CD4-positive, alpha-beta T cell treated with Interleukin-4 for 1 hour (primary cell): ENCODE results near the gene NARF.
"Not testable (repeated sequence)": the region's sequence is repeated elsewhere in the genome, so short reads cannot be mapped to it uniquely, and the experiment has no call there.

Experiments used
- DNase-seq, 2 donors: peaks; one replicate each; pipeline ENCODE4 v3.0.0-alpha.2; 2020 to 2022

Gene NARF

GRCh38 chr17:82449131-82449882 lies 9.2 kb upstream of the NARF start:
- peak; percentile 82 to 91 for DNase-seq

- peak in 1 of 2 donors; percentile 29 for DNase-seq
Observed at GRCh38 chr17:82449883-82450356, 8.6 kb upstream of the NARF start.

- peak; percentile 92 to 94 for DNase-seq
Observed at GRCh38 chr17:82450357-82451106, 8.0 kb upstream of the NARF start, which contains the start of gene CYBC1. Gene CYBC1, minus strand, starts transcription at chr17:82450752. Its CDS starts 1,498 bp downstream, at chr17:82449254.

- DNase-seq, result no peak
Observed at GRCh38 chr17:82452162-82452561, 6.4 kb upstream of the NARF start.

- DNase-seq, result not testable (repeated sequence)
Observed at GRCh38 chr17:82453151-82453550, 5.4 kb upstream of the NARF start.

DNA sequence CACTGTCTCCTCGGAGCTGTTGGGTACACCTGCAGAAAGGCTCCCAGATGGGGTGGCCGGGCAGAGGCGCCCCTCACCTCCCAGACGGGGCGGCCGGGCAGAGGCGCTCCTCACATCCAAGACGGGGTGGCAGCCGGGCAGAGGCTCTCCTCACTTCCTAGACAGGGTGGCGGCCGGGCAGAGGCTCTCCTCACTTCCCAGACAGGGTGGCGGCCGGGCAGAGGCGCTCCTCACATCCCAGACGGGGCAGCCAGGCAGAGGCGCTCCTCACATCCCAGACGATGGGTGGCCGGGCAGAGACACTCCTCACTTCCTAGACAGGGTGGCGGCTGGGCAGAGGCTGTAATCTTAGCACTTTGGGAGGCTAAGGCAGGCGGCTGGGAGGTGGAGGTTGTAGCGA lies 4.8 kb upstream of the NARF start:
- not testable (repeated sequence) for DNase-seq

- no peak for DNase-seq
Observed at GRCh38 chr17:82457073-82457928, 1.2 kb upstream of the NARF start.

GRCh38 chr17:82457929-82458178 lies 687 bp upstream of the NARF start:
- peak in 1 of 2 donors; percentile 96 for DNase-seq

DNA sequence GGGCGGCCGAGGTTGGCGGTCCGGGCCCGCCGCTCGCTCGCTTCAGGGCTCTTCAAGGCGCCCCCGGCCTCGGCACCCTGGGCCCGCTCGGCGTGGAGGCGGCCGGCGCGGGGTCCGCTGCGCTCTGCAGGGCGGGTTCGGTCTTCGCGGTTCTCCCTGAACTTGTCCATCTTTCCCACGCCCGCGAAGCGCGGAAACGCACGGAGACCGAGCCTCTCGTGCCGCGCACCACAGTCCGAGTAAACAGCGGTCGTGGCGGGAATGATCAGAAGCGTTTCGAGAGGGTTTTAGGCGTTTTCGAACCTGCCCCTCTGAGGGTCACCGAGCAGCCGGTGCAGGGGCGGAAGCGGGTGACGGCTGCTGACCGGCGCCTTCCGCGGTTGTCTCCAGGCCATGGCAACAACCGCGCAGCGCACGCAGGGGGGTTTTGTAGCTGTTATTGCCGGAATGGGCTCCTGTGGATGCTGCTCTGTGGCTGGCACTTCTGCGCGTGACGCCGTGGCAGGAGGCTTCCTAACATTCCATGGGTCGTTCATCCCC lies 414 bp downstream of the NARF start:
- DNase-seq, result peak; percentile 35 to 47

DNA sequence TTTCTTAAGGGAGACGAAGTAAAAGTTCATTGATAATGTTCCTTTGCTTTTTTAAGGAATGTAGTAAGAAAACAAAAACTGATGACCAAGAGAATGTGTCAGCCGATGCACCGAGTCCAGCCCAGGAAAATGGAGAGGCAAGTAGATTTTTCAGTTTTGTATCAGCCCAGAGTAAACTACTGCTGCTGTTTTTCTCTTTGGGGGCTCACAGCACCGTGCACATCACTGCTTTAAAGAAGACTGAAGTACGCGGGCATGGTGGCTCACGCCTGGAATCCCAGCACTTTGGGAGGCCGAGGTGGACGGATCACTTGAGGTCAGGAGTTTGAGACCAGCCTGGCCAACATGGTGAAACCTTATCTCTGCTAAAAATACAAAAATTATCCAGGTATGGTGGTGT lies 1.4 kb downstream of the NARF start:
- not testable (repeated sequence) for DNase-seq

GRCh38 chr17:82461827-82462524 lies 3.4 kb downstream of the NARF start:
- no peak for DNase-seq

DNA sequence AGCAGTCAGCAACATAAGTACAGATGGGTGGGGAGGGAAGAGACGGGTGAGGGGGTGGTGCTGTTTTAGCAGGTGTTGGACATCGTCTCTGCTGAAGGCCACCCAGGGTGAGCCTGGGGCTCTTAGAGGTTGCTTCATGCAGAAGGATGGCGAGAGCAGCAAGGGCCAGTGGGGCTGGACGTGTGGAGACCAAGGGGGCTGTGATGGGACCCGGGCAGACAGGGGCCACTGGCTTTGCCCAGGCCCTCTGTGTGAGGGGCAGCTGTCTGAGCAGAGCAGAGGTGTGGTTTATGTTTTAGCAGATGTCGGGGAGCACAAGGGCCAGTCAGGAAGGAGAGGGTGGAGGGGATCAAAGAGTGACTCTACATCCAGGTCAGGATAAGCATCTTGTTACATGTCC lies 4.8 kb downstream of the NARF start:
- DNase-seq, result no peak

- no peak for DNase-seq
Observed at GRCh38 chr17:82463925-82464566, 5.5 kb downstream of the NARF start.

GRCh38 chr17:82464567-82464929 lies 6.0 kb downstream of the NARF start:
- no peak for DNase-seq

DNA sequence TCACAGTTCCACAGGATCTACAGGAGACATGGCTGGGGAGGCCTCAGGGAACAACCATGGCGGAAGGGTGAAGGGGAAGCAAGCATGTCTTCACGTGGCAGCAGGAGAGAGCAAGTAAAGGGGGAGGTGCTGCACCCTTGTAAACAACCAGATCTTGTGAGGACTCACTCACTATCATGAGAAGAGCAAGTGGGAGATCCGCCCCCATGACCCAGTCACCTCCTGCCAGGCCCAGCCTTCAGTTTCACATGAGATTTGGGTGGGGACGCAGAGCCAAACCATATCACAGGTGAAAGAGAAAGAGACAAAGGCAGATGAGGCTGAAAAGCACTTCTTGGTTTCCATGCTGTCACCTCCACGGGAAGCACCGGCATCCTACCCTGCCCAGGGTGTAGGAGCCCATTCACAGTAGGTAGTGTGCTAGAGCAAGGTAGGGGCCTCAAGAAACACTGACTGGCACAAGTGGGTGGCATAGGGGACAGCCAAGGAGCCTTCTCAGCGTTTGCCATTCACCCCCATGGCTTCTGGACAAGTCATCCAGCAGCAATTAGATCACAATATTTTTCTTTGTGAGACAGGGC lies 6.6 kb downstream of the NARF start:
- no peak for DNase-seq

DNA sequence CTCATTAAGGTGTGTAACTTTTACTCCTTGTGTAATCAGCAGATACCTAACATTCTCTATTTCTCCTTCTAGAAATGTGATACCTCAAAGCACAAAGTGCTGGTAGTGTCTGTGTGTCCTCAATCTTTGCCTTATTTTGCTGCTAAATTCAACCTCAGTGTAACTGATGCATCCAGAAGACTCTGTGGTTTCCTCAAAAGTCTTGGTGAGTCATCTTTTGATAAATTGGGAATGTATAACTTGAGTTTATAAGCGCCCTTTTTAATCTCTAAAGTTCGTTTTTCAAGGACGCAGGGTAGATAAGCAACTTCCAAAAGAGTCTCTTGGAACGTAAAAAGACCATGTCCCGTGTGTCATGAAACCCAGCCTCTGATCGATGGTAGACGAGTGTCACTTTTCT lies 10.2 kb downstream of the NARF start:
- DNase-seq, result no peak

DNA sequence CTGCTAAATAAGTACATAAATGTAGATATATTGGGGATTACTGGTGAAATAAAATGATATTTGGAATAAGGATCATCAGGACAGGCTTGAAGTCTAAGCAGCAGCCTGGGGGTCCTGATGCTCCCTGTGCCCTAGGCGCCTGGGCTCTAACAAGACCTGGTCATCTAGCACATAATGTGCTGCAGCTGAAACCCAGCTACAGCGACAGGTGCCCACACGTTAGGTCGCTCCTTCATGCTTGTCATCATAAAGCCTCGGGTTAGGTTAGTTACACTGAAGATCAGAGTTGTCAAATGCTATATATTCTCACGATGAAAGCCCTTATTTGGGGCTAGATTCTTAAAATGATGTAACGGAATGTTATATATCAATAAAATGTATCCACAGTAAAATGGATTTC lies 11.5 kb downstream of the NARF start:
- DNase-seq, result no peak

DNA sequence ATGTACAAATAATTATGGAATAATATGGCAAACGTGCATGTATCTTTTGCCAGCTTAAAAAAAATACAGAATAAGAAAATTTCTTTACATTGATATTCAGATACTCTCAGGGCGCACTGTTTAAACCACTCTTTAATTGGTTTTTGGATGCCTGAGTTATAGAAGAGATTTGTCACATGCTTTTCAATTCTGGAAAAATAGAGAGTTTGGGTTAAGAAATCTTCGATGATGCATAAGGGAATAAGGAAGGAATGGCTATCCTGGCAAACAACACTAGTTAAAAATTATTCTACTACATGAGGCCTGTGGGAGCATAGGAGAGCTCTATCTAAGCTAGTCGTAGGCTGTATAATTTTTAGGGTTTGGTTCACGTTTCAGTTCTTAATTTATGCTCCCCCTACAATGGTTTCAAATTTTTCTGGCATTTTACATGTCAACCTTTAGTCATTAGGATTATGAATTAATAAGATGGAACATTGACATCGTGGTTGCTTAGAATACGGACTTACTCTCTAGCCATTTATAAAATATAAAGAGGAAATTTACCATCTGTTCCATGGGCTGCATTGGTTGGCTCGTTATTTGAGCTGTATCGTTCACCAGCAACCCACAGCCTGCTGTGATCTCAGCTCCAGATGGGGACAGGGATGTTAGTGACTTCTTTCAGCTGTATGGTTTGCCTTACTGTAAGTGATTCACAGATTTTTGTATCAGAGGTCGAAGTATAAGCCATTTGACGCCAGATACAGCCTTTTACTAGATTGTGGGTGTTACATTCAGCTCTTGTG lies 15.9 kb downstream of the NARF start:
- DNase-seq, result no peak

- no peak for DNase-seq
Observed at GRCh38 chr17:82475458-82475857, 16.9 kb downstream of the NARF start.

DNA sequence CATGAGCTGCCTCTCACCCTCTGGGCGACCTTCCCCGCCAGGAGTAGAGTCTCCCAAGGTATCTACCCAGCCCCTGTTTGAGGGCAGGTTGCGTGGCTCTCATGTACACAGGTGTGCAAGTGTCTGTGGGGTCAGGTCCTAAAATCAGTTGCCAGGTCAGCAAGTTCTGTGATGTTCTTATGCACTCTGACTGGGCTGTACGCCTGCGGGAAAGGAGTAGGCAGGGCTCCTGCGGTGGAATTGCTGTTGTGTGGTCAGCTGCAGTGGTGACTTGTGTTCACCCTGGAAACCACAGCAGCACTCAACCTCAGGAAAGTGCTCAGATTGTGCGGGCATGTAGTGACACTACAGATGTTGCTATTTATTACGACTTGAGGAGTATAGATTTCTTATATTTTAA lies 19.4 kb downstream of the NARF start:
- no peak for DNase-seq

DNA sequence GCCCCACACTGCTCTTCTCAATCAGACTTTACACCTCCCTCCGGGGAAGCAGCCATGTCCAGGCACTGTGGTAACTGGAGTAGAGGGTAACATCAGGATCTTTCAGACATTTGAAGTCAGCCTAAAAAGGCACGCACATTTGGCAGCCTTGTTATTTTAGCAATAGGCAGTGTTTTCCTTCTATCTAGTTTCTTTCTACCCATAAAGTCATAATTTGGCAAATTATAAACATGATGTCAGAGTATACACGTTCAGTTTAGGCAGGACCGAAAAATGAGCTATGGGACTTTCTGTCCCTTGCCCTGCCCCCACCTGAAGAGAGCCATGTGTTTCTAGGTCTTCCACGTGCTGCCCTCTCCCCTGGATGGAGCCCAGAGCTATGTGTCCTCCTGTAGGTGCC lies 21.1 kb downstream of the NARF start:
- DNase-seq, result no peak
